Prostate gland (tissue), 1 donor: ENCODE data around the gene TXLNA.

ENCODE experiments used
- POLR2A ChIP-seq: fragments of 450-650 bp; IDR thresholded peaks from one replicate; pipeline ENCODE4 v1.6.1; 2016; ENCODE audit warnings: antibody characterized with exemption, mild to moderate bottlenecking
- POLR2AphosphoS5 ChIP-seq: sonication (generic); formaldehyde crosslinking; IDR thresholded peaks from one replicate; pipeline ENCODE4 v1.6.1; 2017; ENCODE audit warnings: antibody characterized with exemption

- TF ChIP-seq POLR2A (no peak), POLR2AphosphoS5 (no peak)
Observed at GRCh38 chr1:32186077-32186476, 6.6 kb downstream of the TXLNA start.
